ENCODE data around the gene ADD3. TPM values are rescaled to one million over a fixed set of nuclear protein-coding genes. Genes with fewer than 3 reads are reported as not detected.

Gene ADD3
- total and polyA plus RNA-seq, 4 experiments from 2014 or later = 365 to 613 (median 449) TPM

DNA sequence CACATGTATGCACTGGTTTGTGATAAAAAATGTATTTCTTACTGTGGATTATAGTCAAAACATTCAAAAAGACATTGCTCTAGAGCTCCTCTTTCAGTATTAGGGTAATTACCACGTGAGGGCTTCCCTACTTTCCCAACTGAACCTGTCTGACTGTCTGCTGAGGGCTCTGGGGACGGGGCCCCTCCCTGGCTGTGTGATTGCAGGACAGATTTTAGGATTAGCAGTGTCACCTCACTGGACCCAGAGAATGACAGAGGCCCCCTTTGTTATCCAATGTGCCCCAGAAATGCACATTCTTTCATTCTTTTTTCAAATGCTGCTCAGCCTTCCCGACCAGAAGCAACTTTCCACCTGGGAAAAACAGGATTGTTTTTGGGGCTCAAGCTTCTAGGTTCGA, 156.1 kb downstream of the ADD3 start:
- H3K36me3 Mint-ChIP-seq = no peaks in the 10 kb centered on the region
- CTCF ChIA-PET (ENCODE audit: partially characterized antibody) = no interaction called here
- DNase-seq = no peak

DNA sequence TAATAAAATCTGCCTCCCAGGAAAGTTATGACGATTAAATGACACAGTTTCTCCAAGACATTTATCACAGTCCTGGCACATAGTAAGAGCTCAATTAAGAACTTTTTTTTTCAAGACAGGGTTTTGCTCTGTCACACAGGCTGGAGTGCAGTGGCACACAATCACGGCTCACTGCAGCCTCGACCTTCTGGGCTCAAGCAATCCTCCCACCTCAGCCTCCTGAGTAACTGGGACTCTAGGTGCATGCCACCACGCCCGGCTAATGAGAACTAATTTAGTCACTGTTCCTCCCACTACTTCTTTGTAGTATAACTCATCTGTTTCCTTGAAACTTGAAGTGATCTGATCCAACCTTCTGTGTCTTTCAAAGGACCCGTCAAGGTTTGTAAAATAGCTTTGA, 157.5 kb downstream of the ADD3 start:
- CTCF ChIA-PET (ENCODE audit: partially characterized antibody) = interaction anchor here (0.6 to 1.3 kb wide), 2 partner anchors 27 to 114 kb away, joined by 3 to 4 read pairs; no protein-coding TSS in a partner anchor
- Mint-ChIP-seq H3K27me3 (peaks cover 48 to 63% of the 10 kb centered on the region in 2 donors), H3K4me1 (peaks cover 2 to 24% (median 13%) of the 10 kb centered on the region in 4 donors), H3K9me3 (no peaks in the 10 kb centered on the region), H3K27ac (no peak overlapping the region), H3K36me3 (no peaks in the 10 kb centered on the region), H3K4me3 (no peak overlapping the region)
- Histone ChIP-seq H3K9me3 (ENCODE audit: control insufficient read depth in 1 of 2, low read length in 2 of 2) (no peaks in the 10 kb centered on the region), H3K4me1 (ENCODE audit: insufficient read depth, low read length) (peaks cover 10% of the 10 kb centered on the region), H3K27ac (ENCODE audit: low read depth, low read length) (no peak overlapping the region), H3K4me3 (ENCODE audit: low read length in 2 of 2) (no peak overlapping the region), H3K36me3 (ENCODE audit: insufficient read depth, low read length) (no peaks in the 10 kb centered on the region), H3K27me3 (ENCODE audit: insufficient read depth, low read length) (peaks cover 38% of the 10 kb centered on the region)
- POLR2A ChIA-PET (ENCODE audit: partially characterized antibody) = interaction anchor here (1.2 to 1.9 kb wide), 2 partner anchors 45 kb away, joined by 4 to 8 read pairs; no protein-coding TSS in a partner anchor
- DNase-seq = no peak
- intact Hi-C loops (cut with micrococcal nuclease) = no loop called here

More for the DNA sequence above, 156.1 kb downstream of the ADD3 start:
- Histone ChIP-seq H3K36me3 (ENCODE audit: insufficient read depth, low read length) (no peaks in the 10 kb centered on the region), H3K27me3 (ENCODE audit: insufficient read depth, low read length) (peaks cover 34% of the 10 kb centered on the region), H3K27ac (ENCODE audit: low read depth, low read length) (no peak overlapping the region), H3K4me3 (ENCODE audit: low read length in 2 of 2) (no peak overlapping the region), H3K4me1 (ENCODE audit: insufficient read depth, low read length) (peaks cover 10% of the 10 kb centered on the region), H3K9me3 (ENCODE audit: control insufficient read depth in 1 of 2, low read length in 2 of 2) (no peaks in the 10 kb centered on the region)
- POLR2A ChIA-PET (ENCODE audit: partially characterized antibody) = interaction anchor here (1.9 kb wide), 1 partner anchor 46 kb away, joined by 8 read pairs; no protein-coding TSS in a partner anchor
- intact Hi-C loops (cut with micrococcal nuclease) = no loop called here
- Mint-ChIP-seq H3K27me3 (peaks cover 40 to 61% of the 10 kb centered on the region in 2 donors), H3K27ac (no peak overlapping the region), H3K4me1 (peaks cover 2 to 10% (median 8%) of the 10 kb centered on the region in 4 donors), H3K9me3 (no peaks in the 10 kb centered on the region), H3K4me3 (no peak overlapping the region)

DNA sequence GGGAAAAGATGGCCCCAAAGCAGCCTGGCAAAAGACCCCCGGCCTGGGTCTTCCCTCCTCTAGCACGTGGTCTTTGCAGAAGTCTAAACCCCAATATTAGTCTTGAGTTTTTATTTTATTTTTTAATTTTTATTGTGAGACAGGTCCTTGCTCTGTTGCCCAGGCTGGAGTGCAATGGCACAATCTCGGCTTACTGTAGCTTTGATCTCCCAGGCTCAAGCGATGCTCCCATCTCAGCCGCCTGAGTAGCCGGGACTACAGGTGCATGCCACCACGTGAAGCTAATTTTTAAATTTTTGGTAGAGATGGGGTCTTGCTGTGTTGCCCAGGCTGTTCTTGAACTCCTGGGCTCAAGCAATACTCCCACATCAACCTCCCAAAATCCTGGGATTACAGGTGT, 159.4 kb downstream of the ADD3 start:
- no peaks in the 10 kb centered on the region for H3K36me3 ChIP-seq (ENCODE audit: insufficient read depth, low read length)
- H3K9me3 ChIP-seq (ENCODE audit: control insufficient read depth in 1 of 2, low read length in 2 of 2) = no peaks in the 10 kb centered on the region
- no peak for DNase-seq
- H3K27me3 ChIP-seq (ENCODE audit: insufficient read depth, low read length) = peaks cover 38% of the 10 kb centered on the region
- Mint-ChIP-seq H3K36me3 (no peaks in the 10 kb centered on the region), H3K4me1 (peaks cover 4 to 29% (median 18%) of the 10 kb centered on the region in 4 donors), H3K4me3 (no peak overlapping the region), H3K27ac (no peak overlapping the region), H3K27me3 (peaks cover 52 to 62% of the 10 kb centered on the region in 2 donors), H3K9me3 (no peaks in the 10 kb centered on the region)
- intact Hi-C loops (cut with micrococcal nuclease) = no loop called here
- no peak overlapping the region for H3K4me3 ChIP-seq (ENCODE audit: low read length in 2 of 2)
- peaks cover 18% of the 10 kb centered on the region for H3K4me1 ChIP-seq (ENCODE audit: insufficient read depth, low read length)
- no peak overlapping the region for H3K27ac ChIP-seq (ENCODE audit: low read depth, low read length)
- ChIA-PET POLR2A (ENCODE audit: partially characterized antibody) (interaction anchor here (1.6 kb wide), 1 partner anchor 44 kb away, joined by 4 read pairs; no protein-coding TSS in a partner anchor), CTCF (ENCODE audit: partially characterized antibody) (interaction anchor here (1.3 kb wide), 1 partner anchor 22 kb away, joined by 3 read pairs; no protein-coding TSS in a partner anchor)

GRCh38 chr10:110168601-110169481, 161.1 kb downstream of the ADD3 start:
- Histone ChIP-seq H3K27ac (ENCODE audit: low read depth, low read length) (no peak overlapping the region), H3K9me3 (ENCODE audit: control insufficient read depth in 1 of 2, low read length in 2 of 2) (no peaks in the 10 kb centered on the region), H3K4me3 (ENCODE audit: low read length in 2 of 2) (no peak overlapping the region), H3K4me1 (ENCODE audit: insufficient read depth, low read length) (peaks cover 18% of the 10 kb centered on the region), H3K36me3 (ENCODE audit: insufficient read depth, low read length) (no peaks in the 10 kb centered on the region), H3K27me3 (ENCODE audit: insufficient read depth, low read length) (peaks cover 30% of the 10 kb centered on the region)
- Mint-ChIP-seq H3K36me3 (no peaks in the 10 kb centered on the region), H3K9me3 (no peaks in the 10 kb centered on the region), H3K27me3 (peaks cover 53 to 61% of the 10 kb centered on the region in 2 donors), H3K4me1 (peaks cover 4 to 29% (median 18%) of the 10 kb centered on the region in 4 donors), H3K27ac (no peak overlapping the region), H3K4me3 (peak overlapping the region in 3 of 8 donors; percentile 10 to 53 (median 31))
- CTCF ChIA-PET (ENCODE audit: partially characterized antibody) = interaction anchor here (1.1 to 1.7 kb wide), 3 partner anchors 24 to 37 kb away, joined by 3 to 4 read pairs (median 3); no protein-coding TSS in a partner anchor
- no peak for DNase-seq
- intact Hi-C loops (cut with micrococcal nuclease) = no loop called here
- POLR2A ChIA-PET (ENCODE audit: partially characterized antibody) = interaction anchor here (0.8 to 1.6 kb wide), 3 partner anchors 40 to 42 kb away, joined by 3 to 4 read pairs (median 4); no protein-coding TSS in a partner anchor

GRCh38 chr10:110169586-110169985, 161.8 kb downstream of the ADD3 start:
- H3K36me3 Mint-ChIP-seq = no peaks in the 10 kb centered on the region
- CTCF ChIA-PET (ENCODE audit: partially characterized antibody) = interaction anchor here (1.1 kb wide), 1 partner anchor 28 kb away, joined by 3 read pairs; no protein-coding TSS in a partner anchor
- no peak overlapping the region for H3K4me3 Mint-ChIP-seq
- intact Hi-C loops (cut with micrococcal nuclease) = no loop called here
- no peak for DNase-seq
- Histone ChIP-seq H3K4me3 (ENCODE audit: low read length in 2 of 2) (no peak overlapping the region), H3K27ac (ENCODE audit: low read depth, low read length) (no peak overlapping the region), H3K27me3 (ENCODE audit: insufficient read depth, low read length) (peaks cover 33% of the 10 kb centered on the region), H3K4me1 (ENCODE audit: insufficient read depth, low read length) (peaks cover 18% of the 10 kb centered on the region), H3K36me3 (ENCODE audit: insufficient read depth, low read length) (no peaks in the 10 kb centered on the region), H3K9me3 (ENCODE audit: control insufficient read depth in 1 of 2, low read length in 2 of 2) (no peaks in the 10 kb centered on the region)
- no peaks in the 10 kb centered on the region for H3K9me3 Mint-ChIP-seq
- H3K27ac Mint-ChIP-seq = no peak overlapping the region
- H3K4me1 Mint-ChIP-seq = peaks cover 4 to 29% (median 18%) of the 10 kb centered on the region in 4 donors
- H3K27me3 Mint-ChIP-seq = peaks cover 51 to 63% of the 10 kb centered on the region in 2 donors
- POLR2A ChIA-PET (ENCODE audit: partially characterized antibody) = no interaction called here

GRCh38 chr10:110170142-110170971, 162.6 kb downstream of the ADD3 start:
- Histone ChIP-seq H3K27me3 (ENCODE audit: insufficient read depth, low read length) (peaks cover 33% of the 10 kb centered on the region), H3K4me3 (ENCODE audit: low read length in 2 of 2) (no peak overlapping the region), H3K36me3 (ENCODE audit: insufficient read depth, low read length) (no peaks in the 10 kb centered on the region), H3K4me1 (ENCODE audit: insufficient read depth, low read length) (peaks cover 18% of the 10 kb centered on the region), H3K27ac (ENCODE audit: low read depth, low read length) (no peak overlapping the region), H3K9me3 (ENCODE audit: control insufficient read depth in 1 of 2, low read length in 2 of 2) (no peaks in the 10 kb centered on the region)
- H3K27ac Mint-ChIP-seq = no peak overlapping the region
- H3K4me3 Mint-ChIP-seq = no peak overlapping the region
- H3K9me3 Mint-ChIP-seq = no peaks in the 10 kb centered on the region
- DNase-seq = no peak
- no peaks in the 10 kb centered on the region for H3K36me3 Mint-ChIP-seq
- CTCF ChIA-PET (ENCODE audit: partially characterized antibody) = interaction anchor here (1.1 kb wide), 1 partner anchor 29 kb away, joined by 3 read pairs; no protein-coding TSS in a partner anchor
- intact Hi-C loops (cut with micrococcal nuclease) = no loop called here
- H3K27me3 Mint-ChIP-seq = peaks cover 48 to 59% of the 10 kb centered on the region in 2 donors
- POLR2A ChIA-PET (ENCODE audit: partially characterized antibody) = no interaction called here
- peaks cover 4 to 29% (median 18%) of the 10 kb centered on the region in 4 donors for H3K4me1 Mint-ChIP-seq

Data from CD4-positive, alpha-beta memory T cell (primary cell).